ENCODE measurements around the gene DLST. TPM values are rescaled to one million over a fixed set of nuclear protein-coding genes. Genes with fewer than 3 reads are reported as not detected.
"Not testable (repeated sequence)": the region's sequence is repeated elsewhere in the genome, so short reads cannot be mapped to it uniquely, and the experiment has no call there.

Gene DLST
- polyA plus RNA-seq, 10 donors = 58.5 to 80.6 (median 68.6) TPM

- DNase-seq = no peak
These were observed 33.7 kb downstream of the DLST start for GRCh38 chr14:74915426-74915825.

GRCh38 chr14:74915826-74916225 lies 34.1 kb downstream of the DLST start:
- no peak for DNase-seq

GRCh38 chr14:74917178-74917543 lies 35.4 kb downstream of the DLST start:
- no peak for DNase-seq

GRCh38 chr14:74917646-74918081 lies 35.9 kb downstream of the DLST start:
- DNase-seq = peak in 2 of 3 donors; percentile 61 to 83

- DNase-seq = no peak
These were observed 36.7 kb downstream of the DLST start for GRCh38 chr14:74918380-74918779.

- DNase-seq = no peak
These were observed 37.9 kb downstream of the DLST start for GRCh38 chr14:74919421-74920165.

GRCh38 chr14:74920281-74920680 lies 38.6 kb downstream of the DLST start:
- DNase-seq = no peak

- DNase-seq = no peak
These were observed 39.4 kb downstream of the DLST start for GRCh38 chr14:74921053-74921620.

- DNase-seq = no peak
These were observed 40.5 kb downstream of the DLST start for GRCh38 chr14:74921987-74922751.

- DNase-seq = peak in 2 of 3 donors; percentile 79 to 87
These were observed 41.2 kb downstream of the DLST start, which contains the start of gene RPS6KL1 for GRCh38 chr14:74922752-74923401. RPS6KL1 (minus strand) TSS chr14:74923260; CDS start chr14:74921541, 1,719 bp downstream.

- DNase-seq = no peak
These were observed 42.3 kb downstream of the DLST start for GRCh38 chr14:74924061-74924460.

GRCh38 chr14:74927225-74927624 lies 45.5 kb downstream of the DLST start:
- no peak for DNase-seq

- no peak for DNase-seq
These were observed 47.5 kb downstream of the DLST start for GRCh38 chr14:74929242-74929641.

GRCh38 chr14:74931744-74932143 lies 50.0 kb downstream of the DLST start:
- DNase-seq = not testable (repeated sequence)

- peak; percentile 84 to 94 (median 88) for DNase-seq
These were observed 50.7 kb downstream of the DLST start for GRCh38 chr14:74932401-74932901.

GRCh38 chr14:74932936-74933335 lies 51.2 kb downstream of the DLST start:
- not testable (repeated sequence) for DNase-seq

- DNase-seq = no peak
These were observed 52.3 kb downstream of the DLST start for GRCh38 chr14:74934041-74934440.

GRCh38 chr14:74934476-74935359 lies 53.0 kb downstream of the DLST start:
- DNase-seq = peak in 1 of 3 donors; percentile 79

- peak in 1 of 3 donors; percentile 77 for DNase-seq
These were observed 53.6 kb downstream of the DLST start for GRCh38 chr14:74935360-74935680.

- no peak for DNase-seq
These were observed 54.4 kb downstream of the DLST start for GRCh38 chr14:74936151-74936550.

GRCh38 chr14:74936731-74937130 lies 55.0 kb downstream of the DLST start:
- no peak for DNase-seq
